Endodermal cell (in vitro differentiated cells): ENCODE results near the gene CRMP1. TPM values are rescaled to one million over a fixed set of nuclear protein-coding genes. Genes with fewer than 3 reads are reported as not detected.

Source experiments
- DNase-seq: peaks from one replicate; pipeline ENCODE4 v3.0.0-alpha.2; 2017
- H3K27ac ChIP-seq: 2 replicates; pipeline ENCODE4 v1.5.1; 2013; ENCODE audit warnings: mild to moderate bottlenecking, low read depth, low read length, moderate library complexity
- H3K27me3 ChIP-seq: 2 replicates; pipeline ENCODE4 v1.6.1; 2013; ENCODE audit warnings: mild to moderate bottlenecking, low read length, moderate library complexity; ENCODE audit not compliant: insufficient read depth, control insufficient read depth, poor library complexity, severe bottlenecking
- H3K36me3 ChIP-seq: 2 replicates; pipeline ENCODE4 v1.7.0; 2013; ENCODE audit warnings: mild to moderate bottlenecking, low read length, moderate library complexity; ENCODE audit not compliant: control insufficient read depth, insufficient read depth
- H3K4me1 ChIP-seq: one replicate; pipeline ENCODE4 v1.7.0; 2013; ENCODE audit warnings: low read length; ENCODE audit not compliant: control insufficient read depth, insufficient read depth
- H3K4me3 ChIP-seq: 2 replicates; pipeline ENCODE4 v1.5.1; 2013; ENCODE audit warnings: mild to moderate bottlenecking, low read length, moderate library complexity
- H3K9ac ChIP-seq: 2 replicates; pipeline ENCODE4 v1.6.1; 2013; ENCODE audit warnings: mild to moderate bottlenecking, low read length, moderate library complexity; ENCODE audit not compliant: poor library complexity, severe bottlenecking; ENCODE audit errors: extremely low read depth
- H3K9me3 ChIP-seq: 2 replicates; pipeline ENCODE4 v1.6.1; 2013; ENCODE audit warnings: mild to moderate bottlenecking, low read length, moderate library complexity; ENCODE audit not compliant: control insufficient read depth
- H3K27ac Mint-ChIP-seq: 2 replicates; pipeline ENCODE4 v1.8.0; 2020; ENCODE audit warnings: mixed read lengths
- H3K27me3 Mint-ChIP-seq: 2 replicates; pipeline ENCODE4 v1.8.0; 2021; ENCODE audit warnings: mild to moderate bottlenecking, mixed read lengths; ENCODE audit not compliant: insufficient read depth
- H3K36me3 Mint-ChIP-seq: 2 replicates; pipeline ENCODE4 v1.8.0; 2020; ENCODE audit warnings: low read depth, mixed read lengths
- H3K4me1 Mint-ChIP-seq: 2 replicates; pipeline ENCODE4 v1.8.0; 2020; ENCODE audit warnings: mixed read lengths
- H3K4me3 Mint-ChIP-seq: 2 replicates; pipeline ENCODE4 v1.8.0; 2020; ENCODE audit warnings: mild to moderate bottlenecking, moderate library complexity, mixed read lengths
- H3K9me3 Mint-ChIP-seq: 2 replicates; pipeline ENCODE4 v1.8.0; 2020; ENCODE audit warnings: mild to moderate bottlenecking, mixed read lengths
- WGBS, 2 experiments: methylation state at CpG; one replicate each; pipeline versions ENCODE4 v1.1.5 to v1.1.7; 2013; ENCODE audit warnings: missing lambda C conversion rate in 2 of 2, mixed read lengths in 1 of 2; ENCODE audit not compliant: insufficient coverage in 1 of 2, insufficient read length in 1 of 2; 5-methylcytosine and 5-hydroxymethylcytosine counted together
- total RNA-seq, 2 donors: library from RNA; stranded (reverse); fragmentation: NEBNext Ultra II Directional in 1 of 2; extraction: Animal tissue kit (Norgen Biotek cat#: 25700) in 1 of 2; gene quantifications; 2 replicates in 1 of 2; 3 replicates in 1 of 2; pipeline ENCODE4 v1.2.1, GENCODE V29; 2021
- TF ChIP-seq, protein P1 (sequence below): fragments of 200-600 bp; sonication (generic); conservative IDR thresholded peaks from 2 replicates; pipeline ENCODE4 v1.5.0; 2021; ENCODE audit warnings: antibody characterized with exemption, mild to moderate bottlenecking

The CRMP1 gene
- total RNA-seq, 2 donors from 2014 or later = 40.0 to 64.9 TPM

- H3K9me3 ChIP-seq = no peaks in the 10 kb centered on the region
- Mint-ChIP-seq H3K27me3 (peaks cover 4% of the 10 kb centered on the region), H3K27ac (no peak overlapping the region), H3K4me1 (peaks cover 17% of the 10 kb centered on the region), H3K4me3 (no peak overlapping the region), H3K36me3 (no peaks in the 10 kb centered on the region), H3K9me3 (no peaks in the 10 kb centered on the region)
- no peaks in the 10 kb centered on the region for H3K36me3 ChIP-seq
- no peak overlapping the region for H3K9ac ChIP-seq
- H3K4me1 ChIP-seq = no peaks in the 10 kb centered on the region
- TF ChIP-seq, protein P1, sequence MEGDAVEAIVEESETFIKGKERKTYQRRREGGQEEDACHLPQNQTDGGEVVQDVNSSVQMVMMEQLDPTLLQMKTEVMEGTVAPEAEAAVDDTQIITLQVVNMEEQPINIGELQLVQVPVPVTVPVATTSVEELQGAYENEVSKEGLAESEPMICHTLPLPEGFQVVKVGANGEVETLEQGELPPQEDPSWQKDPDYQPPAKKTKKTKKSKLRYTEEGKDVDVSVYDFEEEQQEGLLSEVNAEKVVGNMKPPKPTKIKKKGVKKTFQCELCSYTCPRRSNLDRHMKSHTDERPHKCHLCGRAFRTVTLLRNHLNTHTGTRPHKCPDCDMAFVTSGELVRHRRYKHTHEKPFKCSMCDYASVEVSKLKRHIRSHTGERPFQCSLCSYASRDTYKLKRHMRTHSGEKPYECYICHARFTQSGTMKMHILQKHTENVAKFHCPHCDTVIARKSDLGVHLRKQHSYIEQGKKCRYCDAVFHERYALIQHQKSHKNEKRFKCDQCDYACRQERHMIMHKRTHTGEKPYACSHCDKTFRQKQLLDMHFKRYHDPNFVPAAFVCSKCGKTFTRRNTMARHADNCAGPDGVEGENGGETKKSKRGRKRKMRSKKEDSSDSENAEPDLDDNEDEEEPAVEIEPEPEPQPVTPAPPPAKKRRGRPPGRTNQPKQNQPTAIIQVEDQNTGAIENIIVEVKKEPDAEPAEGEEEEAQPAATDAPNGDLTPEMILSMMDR = no peak
- H3K4me3 ChIP-seq = no peak overlapping the region
- no peaks in the 10 kb centered on the region for H3K27me3 ChIP-seq
- DNase-seq = peak; percentile 18
- no peak overlapping the region for H3K27ac ChIP-seq
- 89 to 100% methylated on average over 2 to 3 of the region's 3 CpGs for WGBS, 2 experiments
These were observed 34.2 kb upstream of the CRMP1 start for GRCh38 chr4:5927116-5927515.

DNA sequence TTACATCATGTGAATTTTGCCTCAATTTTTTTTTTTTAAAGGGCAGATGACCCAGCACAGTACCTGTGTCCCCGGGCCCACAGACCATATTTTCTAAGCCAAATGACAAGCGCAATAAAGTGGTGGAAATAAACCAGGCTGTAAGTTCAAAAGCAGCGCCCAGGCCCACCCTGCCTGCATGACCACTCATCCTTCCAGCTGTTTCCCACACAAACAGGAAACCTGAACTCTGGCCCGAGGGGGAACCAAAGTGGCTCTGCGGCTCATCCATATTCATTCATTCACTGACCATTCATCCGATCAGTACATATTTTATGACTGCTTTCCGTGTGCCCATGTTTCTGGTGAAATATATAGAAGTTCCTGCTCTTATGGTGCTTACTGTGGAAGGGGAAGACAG, 33.7 kb upstream of the CRMP1 start:
- WGBS, 2 experiments = 86 to 92% methylated on average over 3 to 7 of the region's 7 CpGs
- no peaks in the 10 kb centered on the region for H3K36me3 ChIP-seq
- H3K4me3 Mint-ChIP-seq = no peak overlapping the region
- no peaks in the 10 kb centered on the region for H3K36me3 Mint-ChIP-seq
- H3K27me3 ChIP-seq = no peaks in the 10 kb centered on the region
- H3K9me3 ChIP-seq = no peaks in the 10 kb centered on the region
- no peaks in the 10 kb centered on the region for H3K9me3 Mint-ChIP-seq
- H3K27me3 Mint-ChIP-seq = peaks cover 4% of the 10 kb centered on the region
- H3K4me1 ChIP-seq = no peaks in the 10 kb centered on the region
- H3K27ac ChIP-seq = no peak overlapping the region
- TF ChIP-seq, protein P1 = no peak
- H3K9ac ChIP-seq = no peak overlapping the region
- H3K4me3 ChIP-seq = no peak overlapping the region
- H3K27ac Mint-ChIP-seq = no peak overlapping the region
- H3K4me1 Mint-ChIP-seq = peaks cover 19% of the 10 kb centered on the region
- peak; percentile 24 for DNase-seq

GRCh38 chr4:5925419-5926200, 32.7 kb upstream of the CRMP1 start:
- TF ChIP-seq, protein P1 = no peak
- Mint-ChIP-seq H3K27me3 (peaks cover 4% of the 10 kb centered on the region), H3K36me3 (no peaks in the 10 kb centered on the region), H3K4me3 (no peak overlapping the region), H3K27ac (no peak overlapping the region), H3K4me1 (peaks cover 15% of the 10 kb centered on the region), H3K9me3 (no peaks in the 10 kb centered on the region)
- 69 to 85% methylated on average over 11 to 16 of the region's 16 CpGs for WGBS, 2 experiments
- Histone ChIP-seq H3K36me3 (no peaks in the 10 kb centered on the region), H3K4me3 (no peak overlapping the region), H3K9me3 (no peaks in the 10 kb centered on the region), H3K9ac (no peak overlapping the region), H3K27ac (no peak overlapping the region), H3K27me3 (no peaks in the 10 kb centered on the region), H3K4me1 (no peaks in the 10 kb centered on the region)
- peak; percentile 50 for DNase-seq
